ENCODE measurements around the gene SPOPL. TPM values are rescaled to one million over a fixed set of nuclear protein-coding genes. Genes with fewer than 3 reads are reported as not detected.

SPOPL gene
- total RNA-seq, 1 experiment from 2014 or later, result 15.8 TPM

GRCh38 chr2:138502255-138503086, 901 bp downstream of the SPOPL start:
- intact Hi-C loops (cut with micrococcal nuclease), result loop anchor here (2.0 to 10.0 kb wide), 4 partner anchors 128 to 558 kb away; no protein-coding TSS in a partner anchor
- Mint-ChIP-seq H3K4me3 (ENCODE audit: unreplicated experiment) (peak overlapping the region; percentile 94), H3K4me1 (ENCODE audit: insufficient read depth, unreplicated experiment) (peaks cover 23% of the 10 kb centered on the region), H3K9me3 (ENCODE audit: unreplicated experiment) (no peaks in the 10 kb centered on the region), H3K36me3 (ENCODE audit: insufficient read depth, unreplicated experiment) (peaks cover 5% of the 10 kb centered on the region), H3K27ac (ENCODE audit: low read depth, unreplicated experiment) (peak overlapping the region; percentile 92), H3K27me3 (ENCODE audit: insufficient read depth, unreplicated experiment) (no peaks in the 10 kb centered on the region)
- TF ChIP-seq CTCF (IDR thresholded peaks at IDR 0.05; ENCODE audit: unreplicated experiment), result no peak
- TSS peak; percentile 37 for BruUV-seq (replicated peaks)
- POLR2A ChIA-PET, result interaction anchor here (0.6 to 6.6 kb wide), 13 partner anchors 10 to 284 kb away, joined by 3 to 58 read pairs (median 4); no protein-coding TSS in a partner anchor
- CTCF ChIA-PET, result interaction anchor here (0.6 to 2.2 kb wide), 3 partner anchors 9 to 284 kb away, joined by 3 to 17 read pairs (median 3); no protein-coding TSS in a partner anchor
- DNase-seq (ENCODE audit: unreplicated experiment), result peak; percentile 38

GRCh38 chr2:138503087-138503442, 1.5 kb downstream of the SPOPL start:
- Mint-ChIP-seq H3K4me3 (ENCODE audit: unreplicated experiment) (peak overlapping the region; percentile 94), H3K9me3 (ENCODE audit: unreplicated experiment) (no peaks in the 10 kb centered on the region), H3K27me3 (ENCODE audit: insufficient read depth, unreplicated experiment) (no peaks in the 10 kb centered on the region), H3K27ac (ENCODE audit: low read depth, unreplicated experiment) (peak overlapping the region; percentile 92), H3K36me3 (ENCODE audit: insufficient read depth, unreplicated experiment) (peaks cover 5% of the 10 kb centered on the region), H3K4me1 (ENCODE audit: insufficient read depth, unreplicated experiment) (peaks cover 24% of the 10 kb centered on the region)
- no TSS peak for BruUV-seq (replicated peaks)
- intact Hi-C loops (cut with micrococcal nuclease), result loop anchor here (2.0 to 10.0 kb wide), 4 partner anchors 128 to 558 kb away; no protein-coding TSS in a partner anchor
- peak; percentile 16 for DNase-seq (ENCODE audit: unreplicated experiment)
- ChIA-PET POLR2A (interaction anchor here (0.6 to 6.6 kb wide), 13 partner anchors 10 to 272 kb away, joined by 3 to 58 read pairs (median 4); no protein-coding TSS in a partner anchor), CTCF (interaction anchor here (0.6 to 2.2 kb wide), 4 partner anchors 8 to 555 kb away, joined by 3 to 17 read pairs (median 3); no protein-coding TSS in a partner anchor)
- no peak for TF ChIP-seq CTCF (IDR thresholded peaks at IDR 0.05; ENCODE audit: unreplicated experiment)

DNA sequence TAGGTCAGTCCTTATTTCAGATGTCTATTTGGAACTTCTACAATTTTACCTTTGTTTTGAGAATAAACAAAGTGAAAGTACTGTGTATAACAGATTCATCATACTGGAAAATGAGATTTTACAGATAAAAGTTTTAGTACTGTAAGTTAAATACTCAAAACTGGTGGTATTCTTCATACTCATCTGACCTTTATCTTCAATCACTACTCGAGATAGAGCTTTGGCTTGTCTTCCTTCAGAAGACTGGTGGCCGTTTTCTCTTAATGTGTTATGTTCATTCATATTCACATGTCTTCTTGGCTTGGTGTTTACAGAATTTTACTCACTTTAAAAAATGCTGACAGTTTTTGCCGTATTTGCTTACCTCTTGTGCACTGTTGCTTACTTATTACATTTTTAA, 2.1 kb downstream of the SPOPL start:
- Mint-ChIP-seq H3K27me3 (ENCODE audit: insufficient read depth, unreplicated experiment) (no peaks in the 10 kb centered on the region), H3K4me1 (ENCODE audit: insufficient read depth, unreplicated experiment) (peaks cover 24% of the 10 kb centered on the region), H3K27ac (ENCODE audit: low read depth, unreplicated experiment) (peak overlapping the region; percentile 92), H3K9me3 (ENCODE audit: unreplicated experiment) (no peaks in the 10 kb centered on the region), H3K4me3 (ENCODE audit: unreplicated experiment) (peak overlapping the region; percentile 94), H3K36me3 (ENCODE audit: insufficient read depth, unreplicated experiment) (peaks cover 5% of the 10 kb centered on the region)
- no peak for DNase-seq (ENCODE audit: unreplicated experiment)
- no TSS peak for BruUV-seq (replicated peaks)
- CTCF ChIA-PET, result interaction anchor here (0.6 to 2.2 kb wide), 3 partner anchors 162 to 556 kb away, joined by 3 to 17 read pairs (median 3); no protein-coding TSS in a partner anchor
- POLR2A ChIA-PET, result interaction anchor here (0.7 to 6.6 kb wide), 8 partner anchors 9 to 111 kb away, joined by 3 to 58 read pairs (median 6); no protein-coding TSS in a partner anchor
- TF ChIP-seq CTCF (IDR thresholded peaks at IDR 0.05; ENCODE audit: unreplicated experiment), result no peak
- intact Hi-C loops (cut with micrococcal nuclease), result loop anchor here (2.0 to 10.0 kb wide), 4 partner anchors 129 to 559 kb away; no protein-coding TSS in a partner anchor

- intact Hi-C loops (cut with micrococcal nuclease), result loop anchor here (5.0 to 10.0 kb wide), 3 partner anchors 283 to 559 kb away; no protein-coding TSS in a partner anchor
- TF ChIP-seq CTCF (IDR thresholded peaks at IDR 0.05; ENCODE audit: unreplicated experiment), result no peak
- POLR2A ChIA-PET, result interaction anchor here (0.8 to 6.6 kb wide), 8 partner anchors 9 to 249 kb away, joined by 3 to 58 read pairs (median 4); no protein-coding TSS in a partner anchor
- Mint-ChIP-seq H3K9me3 (ENCODE audit: unreplicated experiment) (no peaks in the 10 kb centered on the region), H3K27ac (ENCODE audit: low read depth, unreplicated experiment) (peak overlapping the region; percentile 92), H3K4me1 (ENCODE audit: insufficient read depth, unreplicated experiment) (peaks cover 24% of the 10 kb centered on the region), H3K27me3 (ENCODE audit: insufficient read depth, unreplicated experiment) (no peaks in the 10 kb centered on the region), H3K36me3 (ENCODE audit: insufficient read depth, unreplicated experiment) (peaks cover 5% of the 10 kb centered on the region), H3K4me3 (ENCODE audit: unreplicated experiment) (peak overlapping the region; percentile 94)
- no peak for DNase-seq (ENCODE audit: unreplicated experiment)
- CTCF ChIA-PET, result interaction anchor here (0.7 to 2.2 kb wide), 3 partner anchors 282 to 593 kb away, joined by 3 to 17 read pairs (median 3); no protein-coding TSS in a partner anchor
- no TSS peak for BruUV-seq (replicated peaks)
Observed at GRCh38 chr2:138504092-138504491, 2.5 kb downstream of the SPOPL start.
